Stimulated activated naive CD8-positive, alpha-beta T cell treated with anti-CD3 and anti-CD28 coated beads, Interleukin-15, Interleukin-2, amounts not matched to agents 100 ng/mL and 50 ng/mL, for 24 hours (primary cell): ENCODE data around the gene RFLNA.

Experiments
- H3K27ac Mint-ChIP-seq: one replicate; pipeline ENCODE4 v1.8.0; 2021; ENCODE audit warnings: mild to moderate bottlenecking, mixed read lengths
- H3K27me3 Mint-ChIP-seq: one replicate; pipeline ENCODE4 v1.8.0; 2021; ENCODE audit warnings: mixed read lengths
- H3K36me3 Mint-ChIP-seq: one replicate; pipeline ENCODE4 v1.8.0; 2021; ENCODE audit warnings: low read depth, mixed read lengths
- H3K4me1 Mint-ChIP-seq: one replicate; pipeline ENCODE4 v1.8.0; 2021; ENCODE audit warnings: low read depth, mixed read lengths
- H3K4me3 Mint-ChIP-seq: one replicate; pipeline ENCODE4 v1.8.0; 2021; ENCODE audit warnings: mild to moderate bottlenecking, mixed read lengths
- H3K9me3 Mint-ChIP-seq: one replicate; pipeline ENCODE4 v1.8.0; 2021; ENCODE audit warnings: mixed read lengths

RFLNA gene

DNA sequence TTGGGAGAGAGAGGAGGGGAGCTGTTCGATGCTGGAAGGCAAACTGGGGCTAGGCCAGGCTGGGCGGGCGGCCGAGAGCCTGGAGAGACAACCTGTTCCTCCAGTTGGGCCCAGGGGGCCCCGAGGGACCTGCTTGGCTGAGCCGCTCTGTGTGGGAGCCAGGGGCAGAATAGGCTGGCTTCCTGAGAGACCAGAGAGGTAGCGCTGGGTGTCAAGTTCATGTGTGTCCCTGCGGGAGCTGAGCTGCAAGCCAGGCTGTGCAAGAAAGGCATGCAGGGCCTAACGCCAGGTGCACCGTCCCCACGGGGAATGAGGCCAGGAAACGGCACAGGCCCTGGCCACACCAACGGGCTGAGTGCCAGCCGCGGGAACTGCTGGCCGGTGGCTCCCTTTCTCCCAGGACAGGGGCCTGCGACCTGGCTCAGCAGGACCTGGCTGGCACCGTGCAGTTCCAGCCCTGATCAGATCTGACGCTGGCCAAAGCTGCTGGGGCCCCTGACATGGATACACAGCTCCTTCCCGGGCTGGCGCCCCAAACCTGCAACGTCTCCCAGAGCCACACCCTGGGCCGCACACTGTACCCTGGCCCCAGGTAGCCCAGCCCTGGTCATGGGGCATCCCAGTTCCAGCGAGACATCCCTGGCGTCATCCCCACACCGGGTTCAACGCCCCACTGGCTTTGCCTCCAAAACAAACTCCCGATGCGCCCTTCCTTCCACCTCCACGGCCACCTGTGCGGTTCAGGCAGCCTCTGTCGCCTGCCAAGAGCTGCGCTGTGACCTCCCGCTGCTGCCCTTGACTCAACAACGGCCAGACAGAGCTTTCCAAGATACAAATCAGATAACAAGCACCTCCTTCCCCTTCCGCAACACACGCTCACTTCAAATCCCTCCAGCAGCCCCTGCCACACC is 65.0 kb downstream of the RFLNA start:
- H3K4me3 Mint-ChIP-seq = no peak overlapping the region
- H3K9me3 Mint-ChIP-seq = no peaks in the 10 kb centered on the region
- no peak overlapping the region for H3K27ac Mint-ChIP-seq
- no peaks in the 10 kb centered on the region for H3K27me3 Mint-ChIP-seq
- H3K36me3 Mint-ChIP-seq = peaks cover 20% of the 10 kb centered on the region
- H3K4me1 Mint-ChIP-seq = no peaks in the 10 kb centered on the region

DNA sequence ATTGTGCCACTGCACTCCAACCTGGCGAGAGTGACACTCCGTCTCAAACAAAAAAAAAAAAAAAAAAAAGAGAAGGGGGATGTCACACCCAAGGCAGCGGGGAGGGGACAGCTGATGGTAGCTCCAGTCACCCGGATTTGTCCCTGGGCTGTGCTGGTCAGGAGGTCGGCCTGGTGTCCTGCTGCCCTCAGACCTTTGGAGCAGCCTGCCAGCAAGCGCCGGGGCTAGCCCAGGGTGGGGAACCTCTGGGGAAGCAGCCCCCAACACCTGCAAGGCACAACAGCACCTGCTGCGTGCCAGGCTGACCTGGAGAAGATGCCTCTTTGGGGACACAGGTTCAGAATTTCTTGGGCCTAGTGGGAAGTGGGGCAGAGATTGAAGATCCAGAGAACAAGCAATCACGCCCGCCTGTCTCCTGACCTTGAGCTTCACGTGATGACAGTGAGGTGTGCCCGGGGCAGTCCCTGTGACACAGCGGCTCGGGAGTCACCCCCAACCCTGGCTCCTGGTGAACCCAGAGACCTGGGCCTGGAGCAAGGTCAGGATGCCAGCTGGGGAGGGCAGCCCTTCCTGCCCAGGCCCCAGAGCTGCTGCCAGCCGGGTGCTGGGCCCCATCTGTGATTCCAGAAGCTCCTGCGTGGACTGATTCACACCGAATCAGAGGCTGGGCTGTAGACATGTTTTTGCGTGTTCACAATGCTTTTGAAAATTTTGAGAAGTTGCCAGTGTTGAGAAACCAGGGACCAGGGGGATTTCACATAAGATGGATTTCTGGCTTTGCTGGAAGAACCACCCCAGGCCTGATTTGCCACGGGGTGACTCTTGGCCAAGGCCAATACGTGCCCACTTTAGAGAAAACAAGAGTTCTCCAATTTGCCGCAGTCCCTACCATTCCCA is 66.4 kb downstream of the RFLNA start:
- Mint-ChIP-seq H3K4me3 (no peak overlapping the region), H3K27me3 (no peaks in the 10 kb centered on the region), H3K9me3 (no peaks in the 10 kb centered on the region), H3K36me3 (peaks cover 20% of the 10 kb centered on the region), H3K27ac (no peak overlapping the region), H3K4me1 (no peaks in the 10 kb centered on the region)

DNA sequence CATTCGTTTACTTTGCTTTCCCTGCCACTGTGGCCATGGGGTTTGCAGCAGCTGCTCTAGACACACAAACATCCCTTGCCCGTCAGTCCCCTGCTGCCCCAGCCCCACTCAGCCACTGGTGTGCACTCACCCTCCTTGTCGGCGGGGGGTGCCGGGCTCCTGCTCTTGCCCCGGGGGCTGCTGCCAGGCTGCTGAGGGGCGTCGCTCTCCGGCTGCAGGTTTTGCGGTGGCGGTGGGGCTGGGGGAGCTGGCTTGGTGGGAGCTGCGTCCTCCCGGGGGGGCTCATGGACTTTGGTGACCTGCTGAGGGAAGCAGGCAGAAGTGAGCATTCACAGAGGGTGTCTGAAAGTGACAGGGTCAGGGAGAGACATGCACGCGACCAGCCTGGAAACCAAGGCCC is 67.1 kb downstream of the RFLNA start:
- no peaks in the 10 kb centered on the region for H3K4me1 Mint-ChIP-seq
- no peaks in the 10 kb centered on the region for H3K9me3 Mint-ChIP-seq
- no peaks in the 10 kb centered on the region for H3K27me3 Mint-ChIP-seq
- peaks cover 20% of the 10 kb centered on the region for H3K36me3 Mint-ChIP-seq
- H3K27ac Mint-ChIP-seq = no peak overlapping the region
- H3K4me3 Mint-ChIP-seq = no peak overlapping the region

DNA sequence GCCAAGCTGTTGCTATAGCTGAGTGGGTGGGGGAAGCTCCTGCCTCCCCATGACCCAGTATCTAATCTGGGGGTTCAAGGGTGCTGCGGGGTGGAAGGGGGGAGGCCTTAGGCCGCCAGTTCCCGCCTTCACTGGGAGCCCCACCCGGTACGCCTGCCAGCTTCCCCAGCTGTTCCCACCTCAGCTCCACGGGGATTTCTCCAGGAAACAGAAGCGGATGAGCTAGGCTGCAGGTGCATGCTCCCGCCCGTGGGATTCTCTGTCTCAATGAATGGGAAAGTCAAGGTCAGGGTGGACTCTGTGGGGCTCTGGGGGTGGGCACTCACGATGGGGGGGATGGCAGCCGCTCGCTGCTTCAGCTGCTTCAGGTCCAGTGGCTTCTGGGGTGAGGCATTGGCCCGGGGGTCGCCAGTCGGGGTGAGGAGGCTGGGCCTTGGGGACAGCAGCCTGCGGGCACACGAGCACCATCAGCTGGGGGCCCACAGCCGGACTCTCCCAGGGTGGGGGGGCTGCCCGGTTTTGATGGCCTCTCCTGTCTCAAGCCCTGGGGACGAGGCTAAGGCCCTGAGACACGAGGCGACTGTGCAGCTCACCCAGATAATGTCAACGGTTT is 68.6 kb downstream of the RFLNA start:
- Mint-ChIP-seq H3K4me1 (no peaks in the 10 kb centered on the region), H3K27me3 (no peaks in the 10 kb centered on the region), H3K36me3 (peaks cover 9% of the 10 kb centered on the region), H3K9me3 (no peaks in the 10 kb centered on the region), H3K27ac (no peak overlapping the region), H3K4me3 (no peak overlapping the region)

DNA sequence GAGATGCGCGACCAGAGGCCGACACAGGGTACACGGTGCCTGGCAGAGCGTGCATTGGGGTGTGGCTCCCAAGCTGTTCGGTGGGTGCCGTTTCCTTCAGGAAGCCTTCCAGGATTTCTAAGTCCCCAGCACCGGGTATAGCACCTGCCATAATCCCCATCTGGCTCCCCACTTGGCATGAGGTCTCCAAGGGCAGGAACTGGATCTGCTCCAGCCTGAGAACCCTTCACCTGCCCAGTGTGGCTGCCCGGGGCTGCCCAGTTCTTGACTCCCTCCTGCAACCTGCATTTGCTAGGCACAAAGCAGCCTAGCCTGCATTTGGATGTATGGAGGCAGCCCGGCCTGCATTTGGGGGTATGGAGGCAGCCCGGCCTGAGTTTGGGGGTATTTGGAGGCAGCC is 69.7 kb downstream of the RFLNA start:
- Mint-ChIP-seq H3K27ac (no peak overlapping the region), H3K9me3 (no peaks in the 10 kb centered on the region), H3K36me3 (peaks cover 9% of the 10 kb centered on the region), H3K27me3 (no peaks in the 10 kb centered on the region), H3K4me1 (no peaks in the 10 kb centered on the region), H3K4me3 (no peak overlapping the region)
